T-helper 9 cell (primary cell): Measurements from ENCODE around the gene ZFPM1.

ENCODE experiments used
- DNase-seq: peaks from one replicate; pipeline ENCODE4 v3.0.0-alpha.2; 2020

Gene ZFPM1

GRCh38 chr16:88452482-88453216, 431 bp upstream of the ZFPM1 start:
- peak; percentile 99 for DNase-seq

- peak; percentile 15 for DNase-seq
These were observed 787 bp downstream of the ZFPM1 start for GRCh38 chr16:88453611-88454522.

DNA sequence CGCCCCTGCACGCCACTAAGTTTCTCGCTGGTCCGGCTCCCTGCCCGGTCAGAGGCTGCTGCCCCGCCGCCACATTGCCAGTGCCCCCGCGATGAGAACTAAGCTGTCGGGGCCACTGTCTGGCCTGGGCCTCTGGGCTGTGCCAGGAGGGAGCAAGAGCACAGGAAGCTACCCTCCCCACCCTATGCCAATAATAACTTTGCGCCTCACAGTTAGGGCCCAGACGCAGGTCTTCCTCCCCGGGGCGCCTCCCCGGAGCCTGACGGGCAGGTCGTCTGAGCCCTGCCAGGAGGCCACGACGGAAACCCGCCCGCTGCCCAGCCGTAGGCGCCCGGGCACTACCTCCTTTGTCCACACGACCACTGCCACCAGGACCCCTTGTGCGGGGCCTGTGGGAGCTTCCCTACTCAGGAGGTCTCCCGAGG, 1.5 kb downstream of the ZFPM1 start:
- peak; percentile 21 for DNase-seq

GRCh38 chr16:88455610-88456355, 2.7 kb downstream of the ZFPM1 start:
- DNase-seq: peak; percentile 61

DNA sequence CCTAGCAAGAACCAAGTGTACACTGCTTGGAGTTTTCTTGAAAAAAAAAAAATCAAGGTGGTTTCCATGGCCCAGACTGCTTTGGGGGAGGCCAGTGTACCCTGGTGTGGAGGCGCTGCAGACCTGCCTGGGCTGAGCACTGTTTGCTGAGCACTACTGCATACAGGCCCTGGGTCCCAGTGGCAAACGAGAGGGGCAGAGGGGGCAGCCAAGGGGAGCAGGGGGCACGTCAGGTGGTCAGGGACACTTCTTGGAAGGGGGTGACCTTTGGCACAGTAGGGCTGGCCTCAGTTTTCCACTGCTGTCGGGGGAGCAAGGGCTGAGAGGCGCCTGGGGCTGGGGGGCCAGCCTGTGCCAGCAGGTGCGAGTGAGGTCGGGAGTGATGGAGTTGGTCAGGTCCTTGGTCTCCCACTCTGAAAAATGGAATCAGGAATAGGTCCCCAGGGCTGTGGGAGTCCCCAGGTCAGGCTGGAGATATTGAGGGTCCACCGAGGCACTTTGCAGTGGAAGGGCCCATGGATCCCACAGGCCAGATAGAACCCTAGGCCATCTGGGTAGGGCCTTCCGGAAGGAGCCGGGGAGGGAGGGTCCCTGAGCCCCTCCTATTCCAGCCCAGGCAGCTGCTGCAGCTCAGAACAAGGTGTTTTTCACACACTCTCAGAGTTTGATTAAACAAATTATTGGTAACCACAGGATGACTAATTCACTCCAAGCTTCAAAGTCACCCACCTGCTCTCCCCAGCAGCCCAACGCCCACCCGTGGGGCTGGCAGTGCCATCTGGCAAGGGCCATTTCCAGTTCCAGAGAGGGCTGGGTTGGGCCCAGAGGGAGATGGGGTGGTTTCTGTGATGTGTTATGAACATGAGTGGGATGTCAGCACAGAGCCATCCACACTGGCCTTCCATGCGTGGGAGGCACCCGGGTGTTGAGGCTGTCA, 3.5 kb downstream of the ZFPM1 start:
- DNase-seq: peak; percentile 38

DNA sequence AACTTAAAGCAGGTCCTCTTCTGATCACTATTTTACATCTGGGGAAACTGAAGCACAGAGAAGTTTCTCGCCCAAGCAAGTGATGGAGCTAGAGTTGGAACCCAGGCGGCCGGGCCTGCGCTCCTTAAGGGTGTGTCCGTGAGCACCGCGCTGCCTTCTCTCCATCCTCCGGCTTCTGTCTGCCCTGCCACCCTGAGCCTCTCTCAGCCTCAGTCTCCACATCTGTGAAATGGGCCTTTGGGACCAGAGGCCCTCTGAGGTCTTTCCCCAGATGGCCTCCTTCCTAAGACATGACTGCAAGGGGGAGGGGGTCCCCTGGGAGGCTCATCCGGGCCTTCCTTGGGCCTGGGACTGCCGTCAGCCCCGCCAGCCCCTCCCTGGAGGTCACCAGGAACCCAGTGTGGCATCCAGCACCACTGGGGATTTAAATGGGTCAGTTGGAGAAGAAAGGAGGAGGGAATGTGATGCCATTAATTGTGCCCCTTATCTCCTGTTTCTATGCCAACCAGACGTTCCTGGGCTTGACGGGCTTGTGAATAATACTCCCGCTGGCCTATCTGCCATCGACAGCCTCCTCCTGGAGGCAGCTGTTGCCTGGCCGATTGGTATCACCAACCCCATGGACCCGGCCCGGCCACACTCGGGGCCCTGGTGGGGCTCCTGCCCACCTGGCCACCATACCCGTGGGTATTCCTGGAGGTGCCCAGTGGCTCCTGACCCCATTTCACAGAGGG, 5.1 kb downstream of the ZFPM1 start:
- no peak for DNase-seq

DNA sequence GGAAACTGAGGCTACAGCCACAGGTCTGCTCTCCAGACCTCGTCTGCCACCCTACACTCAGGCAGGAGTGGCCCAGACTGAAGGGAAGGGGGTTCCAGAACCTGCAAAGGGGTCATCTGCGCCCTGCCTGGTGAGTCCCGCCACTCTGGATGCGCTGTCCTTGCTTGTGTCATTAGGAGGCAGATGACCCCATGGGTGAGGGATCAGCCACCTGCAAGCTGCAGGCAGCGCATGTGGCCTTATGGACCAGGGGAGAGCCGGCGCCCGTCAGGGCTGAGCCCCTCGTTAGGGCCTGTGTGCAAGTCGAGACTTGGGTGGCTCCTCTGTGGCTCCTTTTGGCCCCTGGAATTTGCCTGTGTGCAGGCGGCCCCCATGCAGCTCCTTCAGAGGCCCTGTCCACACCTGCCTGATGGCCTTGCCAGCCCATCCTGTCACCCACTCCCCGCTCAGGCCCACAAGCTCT, 5.7 kb downstream of the ZFPM1 start:
- no peak for DNase-seq

DNA sequence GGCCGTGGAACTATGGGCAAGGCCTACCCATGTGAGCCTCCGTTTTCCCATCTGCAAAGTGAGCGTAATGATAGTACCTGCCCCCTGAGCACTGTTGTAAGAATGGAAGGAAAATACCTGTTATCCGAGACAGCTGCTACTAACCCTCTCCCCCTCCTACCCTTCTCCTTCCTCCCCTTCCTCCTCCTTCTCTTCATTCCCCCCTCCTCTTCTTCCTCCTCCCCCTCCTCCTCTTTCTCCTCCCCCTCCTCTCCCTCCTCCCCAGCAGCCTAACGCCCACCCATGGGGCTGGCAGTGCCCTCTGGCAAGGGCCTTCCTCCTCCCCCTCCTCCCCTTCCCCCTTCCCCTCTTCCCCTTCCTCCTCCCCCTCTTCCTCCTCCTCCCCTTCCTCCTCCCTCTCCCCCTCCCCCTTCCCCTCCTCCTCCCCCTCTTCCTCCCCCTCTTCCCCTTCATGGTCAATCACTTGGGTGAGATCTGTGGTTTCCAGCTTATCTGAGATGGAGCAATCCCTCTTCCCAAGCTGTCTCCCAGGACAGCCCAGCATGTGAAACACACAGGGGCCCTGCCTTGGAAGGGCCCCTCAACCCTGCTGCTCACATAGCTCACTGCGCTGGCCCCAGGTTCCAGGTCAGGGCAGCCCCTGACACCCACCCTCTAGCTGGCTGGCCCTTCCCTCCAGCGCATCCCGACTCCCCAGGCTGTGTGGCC, 6.4 kb downstream of the ZFPM1 start:
- no peak for DNase-seq

- DNase-seq: no peak
These were observed 7.6 kb downstream of the ZFPM1 start for GRCh38 chr16:88460496-88461330.

- no peak for DNase-seq
These were observed 8.5 kb downstream of the ZFPM1 start for GRCh38 chr16:88461331-88462269.

- DNase-seq: no peak
These were observed 9.3 kb downstream of the ZFPM1 start for GRCh38 chr16:88462396-88462795.

DNA sequence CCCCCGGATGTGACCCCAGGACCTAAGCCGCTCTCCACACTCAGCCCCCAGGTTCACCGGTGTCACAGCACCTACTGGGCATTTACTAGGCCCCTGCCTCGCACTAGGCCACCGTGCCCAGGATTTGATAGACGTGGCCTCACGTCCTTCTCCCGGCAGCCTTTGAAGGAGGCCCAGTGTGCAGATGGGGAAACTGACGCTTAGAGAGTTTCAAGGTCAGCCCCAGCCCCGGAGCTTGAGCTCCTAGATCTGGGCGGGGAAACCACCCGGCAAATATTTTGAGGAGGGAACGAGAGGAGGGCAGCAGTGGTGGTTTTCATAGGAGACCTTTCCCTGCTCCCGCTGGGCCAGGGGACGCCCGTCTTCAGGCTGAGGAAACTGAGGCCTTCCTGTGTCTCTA, 10.3 kb downstream of the ZFPM1 start:
- no peak for DNase-seq

GRCh38 chr16:88464447-88465318, 11.6 kb downstream of the ZFPM1 start:
- no peak for DNase-seq

DNA sequence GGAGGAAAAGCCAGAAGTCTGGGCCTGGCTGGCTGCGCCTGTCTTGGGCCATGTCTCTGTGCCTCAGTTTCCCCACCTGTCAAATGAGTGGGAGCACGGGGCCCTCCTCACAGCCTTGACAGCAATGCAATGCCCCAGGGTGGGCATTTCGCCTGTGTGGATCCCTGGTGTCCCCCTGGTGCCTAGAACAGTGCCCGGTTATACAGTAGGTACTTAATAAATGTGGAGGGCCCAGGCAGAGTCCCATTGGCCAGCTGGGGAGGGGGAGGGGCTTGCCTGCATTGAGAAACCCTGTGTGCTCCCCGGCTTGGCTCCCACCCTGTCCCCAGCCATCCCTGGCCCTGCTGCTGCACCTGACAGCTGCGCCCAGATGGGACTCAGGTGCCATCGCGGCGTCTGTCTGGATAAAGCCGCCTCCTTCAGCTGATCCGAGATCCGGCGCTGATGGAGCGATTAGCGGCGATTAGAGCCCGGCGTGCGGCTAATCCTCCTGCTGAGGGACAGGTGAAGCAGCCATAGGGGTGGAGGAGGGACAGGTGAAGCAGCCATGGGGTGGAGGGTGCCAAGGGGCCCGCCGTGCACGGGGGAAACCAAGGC, 12.4 kb downstream of the ZFPM1 start:
- no peak for DNase-seq

- no peak for DNase-seq
These were observed 13.2 kb downstream of the ZFPM1 start for GRCh38 chr16:88466175-88466862.

GRCh38 chr16:88466949-88467348, 13.9 kb downstream of the ZFPM1 start:
- DNase-seq: no peak
